Parathyroid adenoma (tissue), 2 donors: Measurements from ENCODE around the gene EPYC.

Experiments
- H2AFZ ChIP-seq: fragments of 300-600 bp; sonication (generic); one replicate; pipeline ENCODE4 v1.7.0; 2017; ENCODE audit warnings: antibody characterized with exemption, mild to moderate bottlenecking
- H3K27ac ChIP-seq: fragments of 300-600 bp; sonication (generic); one replicate; pipeline ENCODE4 v1.7.0; 2017
- H3K27me3 ChIP-seq: fragments of 300-600 bp; sonication (generic); one replicate; pipeline ENCODE4 v1.7.0; 2017; ENCODE audit warnings: low read length; ENCODE audit not compliant: control insufficient read depth, insufficient read depth
- H3K36me3 ChIP-seq: fragments of 300-600 bp; sonication (generic); one replicate; pipeline ENCODE4 v1.7.0; 2017; ENCODE audit warnings: low read length; ENCODE audit not compliant: control insufficient read depth, insufficient read depth
- H3K4me1 ChIP-seq: fragments of 300-600 bp; sonication (generic); one replicate; pipeline ENCODE4 v1.7.0; 2017; ENCODE audit warnings: control low read depth
- H3K4me2 ChIP-seq: fragments of 300-600 bp; sonication (generic); one replicate; pipeline ENCODE4 v1.7.0; 2017; ENCODE audit warnings: low read length
- H3K4me3 ChIP-seq: fragments of 300-600 bp; sonication (generic); one replicate; pipeline ENCODE4 v1.7.0; 2017; ENCODE audit warnings: low read depth, low read length
- H3K79me2 ChIP-seq: fragments of 300-600 bp; sonication (generic); one replicate; pipeline ENCODE4 v1.7.0; 2017; ENCODE audit warnings: control low read depth
- H3K9ac ChIP-seq: fragments of 300-600 bp; sonication (generic); one replicate; pipeline ENCODE4 v1.7.0; 2017; ENCODE audit warnings: mild to moderate bottlenecking
- H3K9me3 ChIP-seq: fragments of 300-600 bp; sonication (generic); one replicate; pipeline ENCODE4 v1.7.0; 2017; ENCODE audit warnings: low read length; ENCODE audit not compliant: control insufficient read depth
- CTCF ChIP-seq: fragments of 300-600 bp; sonication (generic); IDR thresholded peaks from one replicate; pipeline ENCODE4 v1.7.0; 2017; ENCODE audit warnings: antibody characterized with exemption, mild to moderate bottlenecking
- donor health status: primary hyperparathyroidism.

EPYC gene

GRCh38 chr12:90979019-90979418 lies 25.8 kb downstream of the EPYC start:
- H3K4me2 ChIP-seq, result no peak overlapping the region
- H3K36me3 ChIP-seq, result no peaks in the 10 kb centered on the region
- H3K9ac ChIP-seq, result no peak overlapping the region
- no peaks in the 10 kb centered on the region for H3K27me3 ChIP-seq
- H2AFZ ChIP-seq, result no peak overlapping the region
- no peaks in the 10 kb centered on the region for H3K4me1 ChIP-seq
- no peak for TF ChIP-seq CTCF
- no peaks in the 10 kb centered on the region for H3K79me2 ChIP-seq
- no peaks in the 10 kb centered on the region for H3K9me3 ChIP-seq
- H3K27ac ChIP-seq, result no peak overlapping the region
- H3K4me3 ChIP-seq, result no peak overlapping the region

- no peaks in the 10 kb centered on the region for H3K4me1 ChIP-seq
- no peaks in the 10 kb centered on the region for H3K36me3 ChIP-seq
- H3K27me3 ChIP-seq, result no peaks in the 10 kb centered on the region
- no peak overlapping the region for H3K4me3 ChIP-seq
- peak; percentile 71 for TF ChIP-seq CTCF
- no peaks in the 10 kb centered on the region for H3K79me2 ChIP-seq
- H2AFZ ChIP-seq, result no peak overlapping the region
- no peak overlapping the region for H3K4me2 ChIP-seq
- H3K9me3 ChIP-seq, result no peaks in the 10 kb centered on the region
- H3K27ac ChIP-seq, result no peak overlapping the region
- H3K9ac ChIP-seq, result no peak overlapping the region
Measured at GRCh38 chr12:90978117-90978770, 26.5 kb downstream of the EPYC start.

- Histone ChIP-seq H3K4me2 (no peak overlapping the region), H3K9me3 (no peaks in the 10 kb centered on the region), H3K9ac (no peak overlapping the region), H3K4me1 (no peaks in the 10 kb centered on the region), H2AFZ (no peak overlapping the region), H3K36me3 (no peaks in the 10 kb centered on the region), H3K27ac (no peak overlapping the region), H3K4me3 (no peak overlapping the region), H3K79me2 (no peaks in the 10 kb centered on the region), H3K27me3 (no peaks in the 10 kb centered on the region)
- no peak for TF ChIP-seq CTCF
Measured at GRCh38 chr12:90977224-90977623, 27.5 kb downstream of the EPYC start.

- no peak overlapping the region for H3K4me3 ChIP-seq
- no peak overlapping the region for H3K9ac ChIP-seq
- H3K27ac ChIP-seq, result no peak overlapping the region
- no peak overlapping the region for H2AFZ ChIP-seq
- H3K4me1 ChIP-seq, result no peaks in the 10 kb centered on the region
- no peak overlapping the region for H3K4me2 ChIP-seq
- H3K9me3 ChIP-seq, result no peaks in the 10 kb centered on the region
- no peak for TF ChIP-seq CTCF
- H3K36me3 ChIP-seq, result no peaks in the 10 kb centered on the region
- H3K79me2 ChIP-seq, result no peaks in the 10 kb centered on the region
- no peaks in the 10 kb centered on the region for H3K27me3 ChIP-seq
Measured at GRCh38 chr12:90974286-90974685, 30.5 kb downstream of the EPYC start.

- no peaks in the 10 kb centered on the region for H3K27me3 ChIP-seq
- no peak overlapping the region for H3K4me2 ChIP-seq
- H3K4me1 ChIP-seq, result no peaks in the 10 kb centered on the region
- H3K79me2 ChIP-seq, result no peaks in the 10 kb centered on the region
- no peak overlapping the region for H3K4me3 ChIP-seq
- no peak overlapping the region for H3K9ac ChIP-seq
- H3K9me3 ChIP-seq, result no peaks in the 10 kb centered on the region
- H3K36me3 ChIP-seq, result no peaks in the 10 kb centered on the region
- TF ChIP-seq CTCF, result no peak
- no peak overlapping the region for H3K27ac ChIP-seq
- no peak overlapping the region for H2AFZ ChIP-seq
Measured at GRCh38 chr12:90972226-90972625, 32.5 kb downstream of the EPYC start.
